Measurements from ENCODE around the gene IQCB1.
"Not testable (repeated sequence)": the region's sequence is repeated elsewhere in the genome, so short reads cannot be mapped to it uniquely, and the experiment has no call there.

IQCB1 gene

DNA sequence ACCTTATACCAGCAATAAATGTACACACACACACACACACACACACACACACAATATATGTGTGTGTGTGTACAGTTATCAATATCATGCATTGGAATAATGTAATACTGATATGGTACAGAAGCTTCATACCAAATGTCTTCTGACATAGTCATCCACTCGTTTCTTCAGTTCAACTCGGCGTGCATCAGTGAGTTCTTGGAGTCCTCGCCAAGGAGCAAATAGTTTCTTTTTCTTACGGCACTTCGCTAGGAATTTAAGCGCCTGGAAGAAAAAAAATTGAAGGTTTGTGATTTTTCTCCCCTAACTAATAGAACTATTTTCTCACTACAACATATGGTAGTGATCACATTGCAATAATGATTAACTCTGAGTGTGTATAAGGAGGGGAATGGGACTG, 53.2 kb downstream of the IQCB1 start:
- TF ChIP-seq, protein P1, sequence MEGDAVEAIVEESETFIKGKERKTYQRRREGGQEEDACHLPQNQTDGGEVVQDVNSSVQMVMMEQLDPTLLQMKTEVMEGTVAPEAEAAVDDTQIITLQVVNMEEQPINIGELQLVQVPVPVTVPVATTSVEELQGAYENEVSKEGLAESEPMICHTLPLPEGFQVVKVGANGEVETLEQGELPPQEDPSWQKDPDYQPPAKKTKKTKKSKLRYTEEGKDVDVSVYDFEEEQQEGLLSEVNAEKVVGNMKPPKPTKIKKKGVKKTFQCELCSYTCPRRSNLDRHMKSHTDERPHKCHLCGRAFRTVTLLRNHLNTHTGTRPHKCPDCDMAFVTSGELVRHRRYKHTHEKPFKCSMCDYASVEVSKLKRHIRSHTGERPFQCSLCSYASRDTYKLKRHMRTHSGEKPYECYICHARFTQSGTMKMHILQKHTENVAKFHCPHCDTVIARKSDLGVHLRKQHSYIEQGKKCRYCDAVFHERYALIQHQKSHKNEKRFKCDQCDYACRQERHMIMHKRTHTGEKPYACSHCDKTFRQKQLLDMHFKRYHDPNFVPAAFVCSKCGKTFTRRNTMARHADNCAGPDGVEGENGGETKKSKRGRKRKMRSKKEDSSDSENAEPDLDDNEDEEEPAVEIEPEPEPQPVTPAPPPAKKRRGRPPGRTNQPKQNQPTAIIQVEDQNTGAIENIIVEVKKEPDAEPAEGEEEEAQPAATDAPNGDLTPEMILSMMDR (conservative IDR thresholded peaks at IDR 0.05; ENCODE audit: low read depth, low read length), result no peak
- H3K4me3 ChIP-seq (ENCODE audit: low read length), result no peak overlapping the region
- no peak for DNase-seq (ENCODE audit: low read depth)

- H3K4me3 ChIP-seq (ENCODE audit: low read length); DNase-seq (ENCODE audit: low read depth): not testable (repeated sequence)
These were observed 59.8 kb downstream of the IQCB1 start for GRCh38 chr3:121775095-121775494.

- no peak overlapping the region for H3K4me3 ChIP-seq (ENCODE audit: low read length)
- TF ChIP-seq, protein P1 (conservative IDR thresholded peaks at IDR 0.05; ENCODE audit: low read depth, low read length), result no peak
- no peak for DNase-seq (ENCODE audit: low read depth)
These were observed 65.6 kb downstream of the IQCB1 start for GRCh38 chr3:121769246-121769645.

DNA sequence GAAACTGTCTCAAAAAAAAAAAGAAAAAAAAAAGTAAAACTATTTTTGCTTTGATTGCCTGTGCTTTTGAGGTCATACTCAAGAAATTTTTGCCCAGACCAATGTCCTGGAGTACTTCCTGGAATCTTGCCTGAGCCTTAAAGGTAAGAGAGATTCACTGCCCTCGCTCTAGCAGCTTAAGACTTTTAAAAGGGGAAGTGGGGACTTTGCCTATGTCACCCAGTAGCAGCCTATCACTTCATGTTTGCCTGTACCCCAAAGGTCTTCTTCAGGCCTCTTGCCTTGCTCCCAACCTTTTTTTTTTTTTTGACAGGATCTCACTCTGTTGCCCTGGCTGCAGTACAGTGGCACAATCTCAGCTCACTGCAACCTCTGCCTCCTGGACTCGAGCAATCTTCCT, 66.4 kb downstream of the IQCB1 start:
- no peak for DNase-seq (ENCODE audit: low read depth)
- TF ChIP-seq, protein P1 (conservative IDR thresholded peaks at IDR 0.05; ENCODE audit: low read depth, low read length), result no peak
- H3K4me3 ChIP-seq (ENCODE audit: low read length), result no peak overlapping the region

GRCh38 chr3:121759541-121760202, 75.2 kb downstream of the IQCB1 start:
- no peak for DNase-seq (ENCODE audit: low read depth)
- no peak overlapping the region for H3K4me3 ChIP-seq (ENCODE audit: low read length)
- TF ChIP-seq, protein P1 (conservative IDR thresholded peaks at IDR 0.05; ENCODE audit: low read depth, low read length), result no peak

DNA sequence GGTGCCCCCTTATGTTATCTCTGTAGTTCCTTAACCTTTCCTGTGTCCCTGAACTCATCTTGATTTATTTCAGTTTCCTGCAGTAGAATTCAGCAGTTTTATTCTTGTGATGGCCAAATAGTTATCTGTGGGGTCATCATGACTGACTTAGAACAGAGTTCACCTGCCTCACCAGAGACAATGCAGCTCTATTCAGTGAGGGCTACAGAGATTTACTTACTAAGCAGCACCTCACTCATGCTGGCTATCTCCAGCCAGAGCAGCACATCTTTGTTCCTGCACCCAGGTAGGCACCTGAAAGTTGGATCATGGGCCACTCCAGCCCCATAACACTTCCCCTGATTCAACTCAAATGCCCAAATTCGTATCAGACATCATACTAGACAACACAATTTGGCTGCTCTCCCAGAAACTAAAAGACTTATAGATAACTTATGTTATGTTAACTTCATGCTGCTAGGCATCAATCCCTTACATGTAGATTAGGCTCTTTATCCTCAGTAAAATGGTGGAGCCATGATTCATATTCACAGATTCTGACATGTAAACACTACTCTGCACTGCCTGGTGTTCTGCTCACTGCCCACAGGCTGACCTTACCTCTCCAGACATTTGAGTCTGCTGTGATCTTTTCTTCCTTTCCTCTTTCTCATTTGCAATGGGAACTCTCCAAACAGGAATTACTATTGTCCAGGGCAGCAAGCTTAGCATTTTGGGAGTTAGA, 76.0 kb downstream of the IQCB1 start:
- no peak overlapping the region for H3K4me3 ChIP-seq (ENCODE audit: low read length)
- TF ChIP-seq, protein P1 (conservative IDR thresholded peaks at IDR 0.05; ENCODE audit: low read depth, low read length), result no peak
- DNase-seq (ENCODE audit: low read depth), result no peak

GRCh38 chr3:121757812-121758545, 76.9 kb downstream of the IQCB1 start:
- TF ChIP-seq, protein P1 (conservative IDR thresholded peaks at IDR 0.05; ENCODE audit: low read depth, low read length), result no peak
- DNase-seq (ENCODE audit: low read depth), result no peak

More at GRCh38 chr3:121757812-121758545, 76.9 kb downstream of the IQCB1 start:
- no peak overlapping the region for H3K4me3 ChIP-seq (ENCODE audit: low read length)
